GM18505 (cell line): ENCODE measurements around the gene TRIM31.
"Not testable (repeated sequence)": the region's sequence is repeated elsewhere in the genome, so short reads cannot be mapped to it uniquely, and the experiment has no call there.

Source experiments
- ATAC-seq: cut with Tn5 transposase; IDR thresholded peaks from one replicate; pipeline ENCODE4 v1.9.1; 2021; ENCODE audit not compliant: unreplicated experiment
- POLR2A ChIP-seq: IDR thresholded peaks from 4 replicates; pipeline ENCODE4 v1.6.1; 2011; ENCODE audit warnings: borderline replicate concordance; ENCODE audit not compliant: insufficient read depth, insufficient read length; ENCODE audit errors: extremely low read depth

TRIM31 gene

GRCh38 chr6:30152910-30153610, 40.2 kb upstream of the TRIM31 start:
- TF ChIP-seq POLR2A = no peak
- ATAC-seq = no peak

GRCh38 chr6:30152016-30152673, 39.3 kb upstream of the TRIM31 start:
- no peak for TF ChIP-seq POLR2A
- ATAC-seq = no peak

- no peak for ATAC-seq
Observed at GRCh38 chr6:30151580-30151979, 38.7 kb upstream of the TRIM31 start.

GRCh38 chr6:30150671-30151395, 37.9 kb upstream of the TRIM31 start:
- ATAC-seq = no peak
- no peak for TF ChIP-seq POLR2A

More at GRCh38 chr6:30151580-30151979, 38.7 kb upstream of the TRIM31 start:
- no peak for TF ChIP-seq POLR2A

- no peak for TF ChIP-seq POLR2A
- ATAC-seq = no peak
Observed at GRCh38 chr6:30149858-30150550, 37.1 kb upstream of the TRIM31 start.

- no peak for ATAC-seq
- TF ChIP-seq POLR2A = no peak
Observed at GRCh38 chr6:30149234-30149633, 36.3 kb upstream of the TRIM31 start.

- no peak for ATAC-seq
- TF ChIP-seq POLR2A = no peak
Observed at GRCh38 chr6:30147096-30147495, 34.2 kb upstream of the TRIM31 start.

GRCh38 chr6:30145818-30146217, 32.9 kb upstream of the TRIM31 start:
- no peak for TF ChIP-seq POLR2A
- ATAC-seq = no peak

- no peak for ATAC-seq
- TF ChIP-seq POLR2A = no peak
Observed at GRCh38 chr6:30144811-30145210, 31.9 kb upstream of the TRIM31 start.

GRCh38 chr6:30143780-30144179, 30.9 kb upstream of the TRIM31 start:
- ATAC-seq = no peak
- TF ChIP-seq POLR2A = no peak

GRCh38 chr6:30142665-30143064, 29.8 kb upstream of the TRIM31 start:
- ATAC-seq = no peak

GRCh38 chr6:30140240-30140639, 27.4 kb upstream of the TRIM31 start:
- not testable (repeated sequence) for ATAC-seq

More at GRCh38 chr6:30142665-30143064, 29.8 kb upstream of the TRIM31 start:
- no peak for TF ChIP-seq POLR2A

GRCh38 chr6:30136570-30137286, 23.8 kb upstream of the TRIM31 start:
- ATAC-seq = no peak
- TF ChIP-seq POLR2A = no peak
